IPS DF 4.7 (cell line): ENCODE results near the gene PLXNA1.

Experiments
- DNase-seq: peaks from one replicate; pipeline ENCODE4 v3.0.0-alpha.2; 2013; ENCODE audit warnings: low spot score; ENCODE audit errors: extremely low read depth

PLXNA1 gene

GRCh38 chr3:127017781-127018180 lies 34.9 kb downstream of the PLXNA1 start:
- no peak for DNase-seq

- DNase-seq, result no peak
Measured at GRCh38 chr3:127018306-127018828, 35.5 kb downstream of the PLXNA1 start.

GRCh38 chr3:127019449-127019848 lies 36.5 kb downstream of the PLXNA1 start:
- no peak for DNase-seq

GRCh38 chr3:127020543-127020942 lies 37.6 kb downstream of the PLXNA1 start:
- no peak for DNase-seq

- no peak for DNase-seq
Measured at GRCh38 chr3:127022849-127023248, 39.9 kb downstream of the PLXNA1 start.

- DNase-seq, result no peak
Measured at GRCh38 chr3:127025456-127025855, 42.5 kb downstream of the PLXNA1 start.

- DNase-seq, result no peak
Measured at GRCh38 chr3:127026036-127026435, 43.1 kb downstream of the PLXNA1 start.

- no peak for DNase-seq
Measured at GRCh38 chr3:127026661-127027060, 43.7 kb downstream of the PLXNA1 start.

GRCh38 chr3:127027061-127027735 lies 44.3 kb downstream of the PLXNA1 start:
- no peak for DNase-seq

- no peak for DNase-seq
Measured at GRCh38 chr3:127027811-127028548, 45.1 kb downstream of the PLXNA1 start.

- no peak for DNase-seq
Measured at GRCh38 chr3:127028781-127029657, 46.1 kb downstream of the PLXNA1 start.

GRCh38 chr3:127029658-127030507 lies 47.0 kb downstream of the PLXNA1 start:
- DNase-seq, result no peak

GRCh38 chr3:127030508-127031412 lies 47.8 kb downstream of the PLXNA1 start:
- no peak for DNase-seq

- no peak for DNase-seq
Measured at GRCh38 chr3:127031413-127031810, 48.5 kb downstream of the PLXNA1 start.

- DNase-seq, result no peak
Measured at GRCh38 chr3:127031845-127032244, 48.9 kb downstream of the PLXNA1 start.

- no peak for DNase-seq
Measured at GRCh38 chr3:127032296-127032990, 49.5 kb downstream of the PLXNA1 start.
